AG10803 (cell line): ENCODE data around the gene IPP.
A peak's percentile ranks its signal among the peaks of the same experiment; 100 is the strongest.
"Not testable (repeated sequence)": the region's sequence is repeated elsewhere in the genome, so short reads cannot be mapped to it uniquely, and the experiment has no call there.

Source experiments
- DNase-seq: peaks from one replicate; pipeline ENCODE4 v3.0.0; 2010; ENCODE audit warnings: low read depth
- H3K4me3 ChIP-seq: 2 replicates; pipeline ENCODE4 v1.5.1; 2011; ENCODE audit warnings: mild to moderate bottlenecking, low read length, control low read depth
- CTCF ChIP-seq: conservative IDR thresholded peaks from 2 replicates; pipeline ENCODE4 v1.5.1; 2011; ENCODE audit warnings: mild to moderate bottlenecking, low read length, control low read depth, inconsistent platforms

Gene IPP

DNA sequence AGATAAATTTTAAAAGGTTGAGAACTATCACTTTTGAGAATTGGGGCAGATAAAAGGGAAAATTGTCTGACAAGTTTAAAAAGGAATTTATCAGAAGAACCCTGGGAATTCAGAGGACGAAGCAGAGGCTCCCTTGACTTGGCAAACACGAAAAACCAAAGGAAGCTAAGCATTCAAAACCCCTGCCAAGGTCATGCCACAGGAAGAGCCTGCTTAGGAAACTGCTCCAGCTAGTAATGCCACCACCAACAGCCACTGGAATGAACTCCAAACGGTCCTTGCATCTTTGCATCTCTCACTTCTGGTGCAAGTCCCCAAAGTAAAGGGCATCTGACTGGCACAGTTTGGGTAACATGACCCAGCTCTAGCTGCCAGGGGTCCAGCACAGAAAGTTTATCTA, 71.3 kb downstream of the IPP start:
- H3K4me3 ChIP-seq, result no peak overlapping the region
- DNase-seq, result peak; percentile 73
- no peak for TF ChIP-seq CTCF

GRCh38 chr1:45678489-45678888, 72.0 kb downstream of the IPP start:
- DNase-seq, result no peak
- H3K4me3 ChIP-seq, result no peak overlapping the region
- TF ChIP-seq CTCF, result no peak

DNA sequence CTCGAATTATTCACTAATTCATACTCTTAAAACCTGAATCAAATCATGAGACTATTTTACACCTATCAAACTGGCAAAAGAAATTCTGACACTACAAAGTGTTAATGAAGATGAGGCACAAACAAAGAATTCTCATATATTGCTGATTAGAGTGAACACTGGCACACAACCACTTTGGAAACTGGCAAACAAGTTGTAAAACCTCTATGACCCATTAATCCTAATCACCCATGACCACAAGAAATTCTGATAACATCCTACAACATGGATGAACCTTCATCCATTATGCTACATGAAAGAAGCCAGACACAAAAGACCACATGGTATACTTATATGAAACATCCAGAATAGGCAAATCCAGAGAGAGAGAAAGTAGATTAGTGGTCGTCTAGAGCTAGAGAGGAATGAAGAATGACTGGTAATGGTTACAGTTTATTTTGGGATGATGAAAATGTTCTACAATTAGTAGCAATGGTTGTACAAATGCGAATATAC, 72.7 kb downstream of the IPP start:
- DNase-seq, result no peak
- TF ChIP-seq CTCF, result no peak

DNA sequence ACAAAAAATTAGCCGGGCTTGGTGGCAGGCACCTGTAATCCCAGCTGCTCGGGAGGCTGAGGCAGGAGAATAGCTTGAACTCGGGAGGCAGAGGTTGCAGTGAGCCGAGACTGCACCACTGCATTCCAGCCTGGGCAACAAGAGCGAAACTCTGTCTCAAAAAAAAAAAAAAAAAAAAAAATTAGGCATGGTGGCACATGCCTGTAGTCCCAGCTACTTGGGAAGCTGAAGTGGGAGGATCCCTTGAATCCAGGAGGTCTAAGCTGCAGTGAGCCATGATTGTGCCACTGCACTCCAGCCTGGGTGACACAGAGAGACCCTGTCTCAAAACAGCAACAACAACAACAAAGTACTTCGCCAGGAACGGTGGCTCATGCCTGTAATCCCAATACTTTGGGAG, 73.9 kb downstream of the IPP start:
- not testable (repeated sequence) for DNase-seq, H3K4me3 ChIP-seq

More for the DNA sequence above, 72.7 kb downstream of the IPP start:
- H3K4me3 ChIP-seq, result no peak overlapping the region

DNA sequence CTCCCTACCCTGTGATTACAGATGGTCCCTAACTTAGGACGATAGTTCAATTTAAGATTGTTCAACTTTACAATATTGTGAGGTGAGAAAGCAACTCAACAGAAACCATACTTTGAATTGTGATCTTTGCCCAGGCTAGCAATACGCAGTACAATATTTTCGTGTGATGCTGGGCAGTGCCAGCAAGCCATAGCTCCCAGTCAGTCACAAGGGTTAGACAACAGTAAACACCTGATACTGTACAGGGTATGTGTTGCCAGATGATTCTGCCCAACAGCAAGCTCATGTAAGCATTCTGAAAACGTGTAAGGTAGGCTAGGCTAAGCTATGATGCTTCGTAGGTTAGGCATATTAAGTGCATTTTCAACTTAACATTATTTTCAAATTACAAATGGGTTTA, 76.0 kb downstream of the IPP start:
- H3K4me3 ChIP-seq, result no peak overlapping the region
- DNase-seq, result no peak
- no peak for TF ChIP-seq CTCF

GRCh38 chr1:45673956-45674355, 76.5 kb downstream of the IPP start:
- peak; percentile 48 for DNase-seq
- no peak overlapping the region for H3K4me3 ChIP-seq

GRCh38 chr1:45669859-45670655, 80.4 kb downstream of the IPP start:
- H3K4me3 ChIP-seq, result no peak overlapping the region
- TF ChIP-seq CTCF, result no peak
- peak; percentile 70 for DNase-seq

More at GRCh38 chr1:45673956-45674355, 76.5 kb downstream of the IPP start:
- no peak for TF ChIP-seq CTCF
